GM12892 (cell line): Measurements from ENCODE around the gene LTB4R.

ENCODE experiments used
- POLR2AphosphoS5 ChIP-seq: IDR thresholded peaks from 2 replicates; pipeline ENCODE4 v1.6.1; 2011; ENCODE audit warnings: low read depth, low read length, control low read depth
- TAF1 ChIP-seq: IDR thresholded peaks from 2 replicates; pipeline ENCODE4 v1.6.1; 2011; ENCODE audit warnings: low read depth, mild to moderate bottlenecking, control low read depth, low read length, borderline replicate concordance

DNA sequence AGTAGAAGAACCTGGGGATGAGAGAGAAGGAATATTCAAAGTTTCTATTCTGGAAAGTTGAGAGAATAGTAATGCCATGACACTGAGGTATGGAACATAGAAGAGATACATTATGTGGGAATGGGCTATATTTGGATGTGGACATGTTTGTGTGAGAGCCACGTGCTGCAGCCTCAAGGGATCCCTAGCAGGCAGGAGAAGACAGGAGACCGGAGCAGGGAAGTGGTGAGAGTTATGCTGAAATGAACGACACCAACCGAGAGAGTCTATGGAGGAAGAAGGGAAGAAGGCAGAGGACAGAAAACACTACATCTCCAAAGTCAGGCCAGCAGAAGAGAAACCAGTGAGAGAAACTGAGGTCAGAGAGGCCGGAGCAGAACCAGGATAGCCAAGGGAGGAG lies 38.4 kb downstream of the LTB4R start:
- no peak for TF ChIP-seq POLR2AphosphoS5
- TF ChIP-seq TAF1 = no peak
